ENCODE data around the gene GPBP1L1.
"Not testable (repeated sequence)": the region's sequence is repeated elsewhere in the genome, so short reads cannot be mapped to it uniquely, and the experiment has no call there.

GPBP1L1 gene

DNA sequence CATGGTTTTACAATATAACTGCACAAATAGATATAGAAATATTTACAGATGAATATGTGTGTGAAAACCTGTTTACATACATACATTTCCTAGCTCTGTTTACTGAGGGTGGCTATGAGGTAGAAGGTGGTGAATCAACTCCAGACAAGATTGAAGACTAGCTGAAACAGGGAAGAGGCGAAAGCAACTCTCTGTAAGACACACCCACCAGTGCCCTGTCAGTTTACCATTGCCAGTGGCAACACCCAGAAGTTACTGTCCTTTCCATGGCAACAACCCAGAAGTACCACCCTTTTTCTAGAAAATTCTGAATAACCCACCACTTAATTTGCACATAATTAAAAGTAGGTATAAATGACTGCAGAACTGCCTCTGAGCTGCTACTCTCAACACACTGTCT lies 18.3 kb upstream of the GPBP1L1 start:
- Histone ChIP-seq H3K4me1 (ENCODE audit: control insufficient read depth, insufficient read depth, low read length) (no peaks in the 10 kb centered on the region), H3K9ac (ENCODE audit: low read depth, low read length) (no peak overlapping the region), H3K36me3 (ENCODE audit: insufficient read depth, low read length) (no peaks in the 10 kb centered on the region), H3K4me3 (ENCODE audit: low read length) (no peak overlapping the region), H3K9me3 (replicated peaks; ENCODE audit: low read length) (no peaks in the 10 kb centered on the region), H3K4me2 (ENCODE audit: low read length) (no peak overlapping the region), H3K27me3 (ENCODE audit: control insufficient read depth, insufficient read depth, low read length) (no peaks in the 10 kb centered on the region)

DNA sequence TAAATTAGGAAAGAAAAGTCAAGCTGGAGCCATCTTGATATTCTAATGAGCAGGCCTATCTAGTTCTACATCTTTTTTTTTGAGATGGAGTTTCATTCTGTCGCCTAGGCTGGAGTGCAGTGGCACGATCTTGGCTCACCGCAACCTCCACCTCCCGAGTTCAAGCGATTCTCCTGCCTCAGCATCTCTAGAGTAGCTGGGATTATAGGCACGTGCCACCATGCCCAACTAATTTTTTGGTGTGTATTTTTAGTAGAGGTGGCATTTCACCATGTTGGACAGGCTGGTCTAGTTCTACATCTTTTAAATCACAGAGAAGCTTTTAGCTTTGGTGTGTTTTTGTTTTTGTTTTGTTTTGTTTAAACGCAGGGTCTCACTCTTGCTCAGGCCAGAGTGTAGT lies 8.5 kb upstream of the GPBP1L1 start:
- Histone ChIP-seq H3K4me2 (ENCODE audit: low read length) (no peak overlapping the region), H3K9ac (ENCODE audit: low read depth, low read length) (no peak overlapping the region), H3K36me3 (ENCODE audit: insufficient read depth, low read length) (peaks cover 30% of the 10 kb centered on the region), H3K4me3 (ENCODE audit: low read length) (no peak overlapping the region), H3K9me3 (replicated peaks; ENCODE audit: low read length) (no peaks in the 10 kb centered on the region), H3K27me3 (ENCODE audit: control insufficient read depth, insufficient read depth, low read length) (no peaks in the 10 kb centered on the region), H3K4me1 (ENCODE audit: control insufficient read depth, insufficient read depth, low read length) (no peaks in the 10 kb centered on the region)

DNA sequence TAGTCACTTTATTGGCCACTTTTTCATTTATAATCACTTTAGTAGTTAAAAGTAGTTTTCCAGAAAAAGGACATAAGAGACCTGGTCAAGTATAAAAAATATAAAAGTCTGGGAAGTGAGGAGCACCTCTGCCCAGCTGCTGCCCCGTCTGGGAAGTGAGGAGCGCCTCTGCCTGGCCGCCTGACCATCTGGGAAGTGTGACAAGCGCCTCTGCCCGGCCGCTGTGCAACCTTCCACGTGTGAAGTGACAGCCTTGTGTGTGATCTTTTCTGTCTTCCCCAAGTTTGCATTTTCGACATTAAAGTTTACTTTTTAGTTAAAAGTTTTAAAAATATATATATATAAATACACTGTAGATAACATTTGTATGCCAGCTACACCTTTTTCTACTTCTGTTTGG lies 7.5 kb upstream of the GPBP1L1 start:
- not testable (repeated sequence) for H3K4me3 ChIP-seq (ENCODE audit: low read length); H3K27me3 ChIP-seq (ENCODE audit: control insufficient read depth, insufficient read depth, low read length); H3K4me2 ChIP-seq (ENCODE audit: low read length); H3K9me3 ChIP-seq (replicated peaks; ENCODE audit: low read length); H3K4me1 ChIP-seq (ENCODE audit: control insufficient read depth, insufficient read depth, low read length); H3K9ac ChIP-seq (ENCODE audit: low read depth, low read length)
- peaks cover 30% of the 10 kb centered on the region for H3K36me3 ChIP-seq (ENCODE audit: insufficient read depth, low read length)

DNA sequence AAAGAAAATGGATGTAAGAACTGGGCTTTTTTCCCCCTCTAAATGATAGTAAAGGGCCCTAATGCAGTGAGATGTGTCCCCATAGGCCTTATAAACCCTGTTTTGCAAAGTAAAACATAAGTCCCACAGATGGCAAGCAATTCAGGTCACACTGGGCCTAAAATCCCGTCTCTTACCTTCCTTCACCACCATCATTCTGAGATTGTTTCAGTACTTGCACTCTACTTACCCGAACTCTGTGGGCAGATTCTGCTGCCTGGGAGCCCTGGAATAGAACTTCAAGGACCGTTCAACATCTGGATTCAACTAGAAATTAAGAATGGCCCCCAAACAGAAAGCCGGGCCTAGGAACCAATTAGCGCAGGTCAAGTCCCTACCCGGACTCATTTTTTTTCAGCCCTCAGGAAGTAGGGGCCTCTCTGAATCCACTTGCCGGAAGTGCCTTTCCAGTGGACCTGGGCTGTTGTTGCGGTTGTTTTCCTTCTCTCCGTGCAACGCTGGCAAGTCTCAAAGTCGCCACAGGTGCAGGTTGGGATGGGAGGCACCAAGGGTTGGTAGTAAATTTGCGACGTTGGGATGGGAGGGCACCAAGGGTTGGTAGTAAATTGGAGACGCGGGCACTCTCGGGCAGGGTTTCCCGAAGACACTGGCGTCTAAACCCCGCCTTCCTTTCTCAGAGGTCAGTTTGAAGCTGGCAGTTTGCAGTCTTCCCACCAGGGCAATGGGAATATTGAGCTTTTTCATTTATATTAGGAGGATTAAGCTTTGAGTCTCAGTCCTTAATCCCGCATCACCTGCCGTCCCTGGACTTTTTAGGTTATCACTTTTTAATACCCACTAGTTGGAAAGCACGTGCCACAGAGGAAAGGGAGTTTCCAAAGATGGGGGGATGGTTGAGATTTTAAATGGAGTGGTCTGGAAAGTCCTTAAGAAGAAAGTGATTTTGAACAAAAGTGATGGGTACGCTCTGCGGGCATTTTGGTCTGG lies 1.7 kb upstream of the GPBP1L1 start, which contains the start of gene TMEM69:
Gene TMEM69, plus strand, starts transcription at position 428 of the 987 bp plus-strand sequence. CDS start 2,888 bp downstream, outside the sequence.
- peak within 1 kb of the TSS; percentile 95 for H3K4me3 ChIP-seq (ENCODE audit: low read length)
- H3K36me3 ChIP-seq (ENCODE audit: insufficient read depth, low read length) = peaks cover 12% of the 10 kb centered on the region
- H3K4me1 ChIP-seq (ENCODE audit: control insufficient read depth, insufficient read depth, low read length) = peaks cover 16% of the 10 kb centered on the region
- H3K9ac ChIP-seq (ENCODE audit: low read depth, low read length) = peak within 1 kb of the TSS; percentile 94
- H3K4me2 ChIP-seq (ENCODE audit: low read length) = peak within 1 kb of the TSS; percentile 88
- no peaks in the 10 kb centered on the region for H3K27me3 ChIP-seq (ENCODE audit: control insufficient read depth, insufficient read depth, low read length)
- no peaks in the 10 kb centered on the region for H3K9me3 ChIP-seq (replicated peaks; ENCODE audit: low read length)

DNA sequence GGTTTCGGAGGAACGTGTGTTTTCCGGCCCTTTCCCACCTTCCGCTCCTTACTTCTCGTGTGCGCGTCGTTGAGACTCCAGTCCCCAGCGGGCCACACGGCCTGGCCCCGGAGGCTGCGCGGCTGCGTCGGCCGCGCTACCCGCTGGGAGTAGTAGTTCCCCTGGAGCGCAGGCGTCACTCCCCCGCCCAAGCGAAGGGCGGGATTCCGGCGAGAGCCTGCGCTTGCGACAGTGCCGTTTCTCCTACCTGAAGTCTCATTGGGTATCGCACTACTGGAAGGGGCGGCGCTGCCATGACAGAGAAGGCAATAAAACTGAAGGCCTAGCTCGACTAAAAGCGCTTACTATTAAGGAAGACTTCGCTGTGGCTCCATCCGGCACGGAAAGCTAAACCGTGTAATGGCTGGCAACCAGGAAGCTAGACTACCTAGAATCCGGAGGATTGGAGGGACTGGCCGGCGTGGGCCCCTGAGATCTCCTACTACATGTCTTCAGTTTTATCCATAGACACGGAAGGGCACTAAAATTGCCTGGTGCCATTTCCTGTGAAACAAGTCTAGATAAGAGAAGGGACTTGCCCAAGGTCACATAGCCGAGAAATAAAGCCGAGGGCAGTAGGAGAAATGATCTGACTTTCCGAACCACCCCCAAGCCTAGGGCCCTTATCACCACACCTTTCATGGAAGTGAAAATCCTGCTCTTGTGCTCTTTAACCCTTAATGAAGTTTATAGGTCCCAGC lies 851 bp upstream of the GPBP1L1 start:
- Histone ChIP-seq H3K27me3 (ENCODE audit: control insufficient read depth, insufficient read depth, low read length) (no peaks in the 10 kb centered on the region), H3K9me3 (replicated peaks; ENCODE audit: low read length) (no peaks in the 10 kb centered on the region), H3K4me1 (ENCODE audit: control insufficient read depth, insufficient read depth, low read length) (peaks cover 19% of the 10 kb centered on the region), H3K9ac (ENCODE audit: low read depth, low read length) (peak overlapping the region; percentile 94), H3K36me3 (ENCODE audit: insufficient read depth, low read length) (peaks cover 9% of the 10 kb centered on the region), H3K4me2 (ENCODE audit: low read length) (peak overlapping the region; percentile 96), H3K4me3 (ENCODE audit: low read length) (peak overlapping the region; percentile 95)

DNA sequence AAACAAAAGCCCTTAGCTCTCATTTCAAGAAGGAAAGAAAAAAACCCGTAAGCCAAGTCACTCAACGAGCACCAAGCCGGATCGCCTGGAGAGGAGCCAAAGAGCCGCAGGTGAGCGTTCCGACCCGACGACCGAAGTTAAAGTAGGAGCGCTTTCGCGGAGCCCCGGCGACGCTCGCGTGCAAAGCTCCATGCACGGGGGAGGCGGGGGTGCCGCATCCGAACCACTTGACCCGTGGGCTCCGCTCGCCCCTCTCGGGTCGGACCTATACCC lies 382 bp downstream of the GPBP1L1 start:
- Histone ChIP-seq H3K36me3 (ENCODE audit: insufficient read depth, low read length) (peaks cover 3% of the 10 kb centered on the region), H3K4me1 (ENCODE audit: control insufficient read depth, insufficient read depth, low read length) (peaks cover 19% of the 10 kb centered on the region)

DNA sequence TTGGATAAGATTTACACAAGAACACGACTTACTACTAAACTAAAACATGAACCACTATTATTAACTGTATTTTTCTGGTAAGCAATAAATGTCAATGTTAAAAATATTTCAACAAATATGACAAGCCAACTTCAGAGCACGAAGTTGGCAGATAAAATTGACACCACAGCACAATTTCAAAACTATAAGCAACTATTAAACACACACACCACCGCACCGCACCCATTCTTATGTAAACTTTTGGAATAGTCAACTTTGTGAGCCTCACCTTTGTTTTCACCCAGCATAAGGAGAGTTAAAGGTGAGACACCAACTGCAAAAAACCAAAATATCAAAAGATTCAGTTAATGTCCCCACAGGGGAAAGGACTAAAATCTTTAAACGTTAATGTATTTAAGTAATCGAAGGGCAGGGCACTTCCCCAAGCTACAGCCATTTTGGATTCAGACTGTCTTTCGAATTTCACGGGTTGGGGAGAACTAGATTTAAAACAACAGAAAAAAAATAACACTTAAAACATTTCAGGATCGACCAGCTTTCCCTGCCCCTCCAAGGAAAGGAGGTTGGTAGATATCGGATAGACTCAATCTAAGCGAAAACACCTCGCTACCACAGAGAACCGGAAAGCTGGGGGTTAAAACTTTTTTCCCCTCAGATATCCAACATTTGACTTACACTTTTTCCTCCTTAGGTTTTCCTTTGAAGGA lies 872 bp downstream of the GPBP1L1 start:
- Histone ChIP-seq H3K9me3 (replicated peaks; ENCODE audit: low read length) (no peaks in the 10 kb centered on the region), H3K4me2 (ENCODE audit: low read length) (peak overlapping the region; percentile 96), H3K4me3 (ENCODE audit: low read length) (peak overlapping the region; percentile 95), H3K9ac (ENCODE audit: low read depth, low read length) (peak overlapping the region; percentile 94), H3K36me3 (ENCODE audit: insufficient read depth, low read length) (no peaks in the 10 kb centered on the region), H3K4me1 (ENCODE audit: control insufficient read depth, insufficient read depth, low read length) (peaks cover 22% of the 10 kb centered on the region), H3K27me3 (ENCODE audit: control insufficient read depth, insufficient read depth, low read length) (no peaks in the 10 kb centered on the region)

More for the DNA sequence above, 382 bp downstream of the GPBP1L1 start:
- Histone ChIP-seq H3K9me3 (replicated peaks; ENCODE audit: low read length) (no peaks in the 10 kb centered on the region), H3K9ac (ENCODE audit: low read depth, low read length) (peak overlapping the region; percentile 94), H3K4me3 (ENCODE audit: low read length) (peak overlapping the region; percentile 95), H3K27me3 (ENCODE audit: control insufficient read depth, insufficient read depth, low read length) (no peaks in the 10 kb centered on the region), H3K4me2 (ENCODE audit: low read length) (peak overlapping the region; percentile 96)

DNA sequence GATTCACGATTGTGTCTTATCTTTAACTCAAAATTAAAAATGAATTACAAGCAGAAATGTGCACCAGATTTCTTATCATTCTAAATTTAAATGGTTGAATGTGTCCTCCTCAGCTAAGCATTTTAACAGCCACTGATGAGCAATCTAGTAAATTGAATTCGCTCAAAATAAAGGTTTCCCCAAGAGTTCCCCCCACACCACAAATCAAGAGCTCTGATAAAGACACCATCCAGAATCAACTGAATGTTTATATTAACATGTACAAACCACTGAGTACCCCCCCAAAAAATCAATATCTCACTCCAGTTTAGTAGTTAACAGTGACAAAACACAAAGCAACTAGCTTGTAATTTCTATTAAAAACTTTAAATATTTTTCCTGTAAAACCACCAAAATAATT lies 1.9 kb downstream of the GPBP1L1 start:
- H3K4me3 ChIP-seq (ENCODE audit: low read length) = peak overlapping the region; percentile 95
- peaks cover 32% of the 10 kb centered on the region for H3K4me1 ChIP-seq (ENCODE audit: control insufficient read depth, insufficient read depth, low read length)
- H3K9ac ChIP-seq (ENCODE audit: low read depth, low read length) = peak overlapping the region; percentile 94

DNA sequence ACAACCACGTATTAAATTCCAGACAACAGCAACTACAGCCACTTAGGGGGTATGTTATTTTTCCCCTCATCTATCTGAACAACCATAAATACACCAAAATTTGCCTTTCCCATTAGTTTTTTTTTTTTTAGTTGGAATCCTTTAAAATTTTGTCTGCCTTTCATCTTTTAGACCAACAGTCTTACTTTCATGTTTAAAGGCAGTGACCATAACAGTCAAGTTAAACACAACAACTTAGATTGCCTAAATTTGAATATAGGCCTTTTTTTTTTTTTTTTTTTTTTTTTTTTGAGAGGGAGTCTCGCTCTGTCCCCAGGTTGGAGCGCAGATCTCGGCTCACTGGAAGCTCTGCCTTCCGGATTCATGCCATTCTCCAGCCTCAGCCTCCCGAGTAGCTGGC lies 3.4 kb downstream of the GPBP1L1 start:
- Histone ChIP-seq H3K9ac (ENCODE audit: low read depth, low read length) (no peak overlapping the region), H3K4me3 (ENCODE audit: low read length) (no peak overlapping the region), H3K36me3 (ENCODE audit: insufficient read depth, low read length) (peaks cover under 1% of the 10 kb centered on the region), H3K4me2 (ENCODE audit: low read length) (no peak overlapping the region), H3K4me1 (ENCODE audit: control insufficient read depth, insufficient read depth, low read length) (peaks cover 47% of the 10 kb centered on the region), H3K9me3 (replicated peaks; ENCODE audit: low read length) (no peaks in the 10 kb centered on the region), H3K27me3 (ENCODE audit: control insufficient read depth, insufficient read depth, low read length) (no peaks in the 10 kb centered on the region)

More for the DNA sequence above, 1.9 kb downstream of the GPBP1L1 start:
- no peaks in the 10 kb centered on the region for H3K27me3 ChIP-seq (ENCODE audit: control insufficient read depth, insufficient read depth, low read length)
- H3K36me3 ChIP-seq (ENCODE audit: insufficient read depth, low read length) = no peaks in the 10 kb centered on the region
- H3K9me3 ChIP-seq (replicated peaks; ENCODE audit: low read length) = no peaks in the 10 kb centered on the region
- peak overlapping the region; percentile 96 for H3K4me2 ChIP-seq (ENCODE audit: low read length)

DNA sequence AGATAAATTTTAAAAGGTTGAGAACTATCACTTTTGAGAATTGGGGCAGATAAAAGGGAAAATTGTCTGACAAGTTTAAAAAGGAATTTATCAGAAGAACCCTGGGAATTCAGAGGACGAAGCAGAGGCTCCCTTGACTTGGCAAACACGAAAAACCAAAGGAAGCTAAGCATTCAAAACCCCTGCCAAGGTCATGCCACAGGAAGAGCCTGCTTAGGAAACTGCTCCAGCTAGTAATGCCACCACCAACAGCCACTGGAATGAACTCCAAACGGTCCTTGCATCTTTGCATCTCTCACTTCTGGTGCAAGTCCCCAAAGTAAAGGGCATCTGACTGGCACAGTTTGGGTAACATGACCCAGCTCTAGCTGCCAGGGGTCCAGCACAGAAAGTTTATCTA lies 7.2 kb downstream of the GPBP1L1 start:
- Histone ChIP-seq H3K27me3 (ENCODE audit: control insufficient read depth, insufficient read depth, low read length) (no peaks in the 10 kb centered on the region), H3K36me3 (ENCODE audit: insufficient read depth, low read length) (peaks cover 4% of the 10 kb centered on the region), H3K4me2 (ENCODE audit: low read length) (peak overlapping the region; percentile 64), H3K9me3 (replicated peaks; ENCODE audit: low read length) (no peaks in the 10 kb centered on the region), H3K4me3 (ENCODE audit: low read length) (no peak overlapping the region), H3K4me1 (ENCODE audit: control insufficient read depth, insufficient read depth, low read length) (peaks cover 40% of the 10 kb centered on the region), H3K9ac (ENCODE audit: low read depth, low read length) (peak overlapping the region; percentile 2)

DNA sequence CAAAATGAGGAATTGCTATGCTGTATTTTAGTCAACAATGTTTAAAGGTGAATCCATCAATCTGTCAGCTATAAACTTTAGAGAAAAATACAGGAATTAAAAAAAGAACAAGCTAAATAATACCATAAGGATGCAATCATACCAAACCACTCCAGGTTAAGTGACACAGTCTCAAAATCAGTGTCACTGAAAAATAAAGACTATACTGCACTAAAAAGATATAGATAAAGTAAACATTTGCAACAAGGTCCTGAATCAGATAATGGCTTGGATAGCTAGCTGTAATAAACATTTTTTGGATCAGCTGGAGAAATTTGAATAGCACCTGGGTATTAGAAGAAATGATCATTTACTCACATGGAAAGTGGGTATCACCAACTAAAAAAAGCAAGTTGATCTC lies 7.8 kb downstream of the GPBP1L1 start:
- H3K4me3 ChIP-seq (ENCODE audit: low read length) = no peak overlapping the region
- peaks cover 4% of the 10 kb centered on the region for H3K36me3 ChIP-seq (ENCODE audit: insufficient read depth, low read length)
- H3K27me3 ChIP-seq (ENCODE audit: control insufficient read depth, insufficient read depth, low read length) = no peaks in the 10 kb centered on the region
- H3K9me3 ChIP-seq (replicated peaks; ENCODE audit: low read length) = no peaks in the 10 kb centered on the region
- H3K4me1 ChIP-seq (ENCODE audit: control insufficient read depth, insufficient read depth, low read length) = peaks cover 39% of the 10 kb centered on the region
- peak overlapping the region; percentile 64 for H3K4me2 ChIP-seq (ENCODE audit: low read length)
- peak overlapping the region; percentile 2 for H3K9ac ChIP-seq (ENCODE audit: low read depth, low read length)

All from skeletal muscle satellite cell (primary cell).